Esophagus squamous epithelium (tissue), 5 donors: ENCODE results near the gene APLN. TPM values are rescaled to one million over a fixed set of nuclear protein-coding genes. Genes with fewer than 3 reads are reported as not detected.

ENCODE experiments used
- DNase-seq: peaks from one replicate; lab custom pipeline; 2025; lab: John Stamatoyannopoulos, UW
- H3K27ac ChIP-seq, 4 donors: fragments of 200-600 bp; sonication (generic); one replicate each; pipeline ENCODE4 v1.5.1; 2016 to 2019; ENCODE audit warnings: mild to moderate bottlenecking in 1 of 4
- H3K27me3 ChIP-seq, 4 donors: fragments of 200-600 bp; sonication (generic); 1 replicate in 3 of 4; 2 replicates in 1 of 4; pipeline versions ENCODE4 v1.5.1 to v1.6.0; 2017 to 2021; ENCODE audit warnings: antibody characterized with exemption in 1 of 4
- H3K36me3 ChIP-seq, 3 donors: fragments of 200-600 bp; sonication (generic); one replicate each; pipeline ENCODE4 v1.5.1; 2016 to 2019
- H3K4me1 ChIP-seq, 3 donors: fragments of 200-600 bp; sonication (generic); one replicate each; pipeline ENCODE4 v1.5.1; 2017 to 2019
- H3K4me3 ChIP-seq, 4 donors: fragments of 200-600 bp; sonication (generic); 1 replicate in 3 of 4; 2 replicates in 1 of 4; pipeline ENCODE4 v1.5.1; 2016 to 2019; ENCODE audit warnings: mild to moderate bottlenecking in 2 of 4, moderate library complexity in 1 of 4
- H3K9me3 ChIP-seq, 3 donors: fragments of 200-600 bp; sonication (generic); one replicate each; pipeline ENCODE4 v1.5.1; 2016 to 2019
- POLR2A ChIP-seq, 4 donors: fragments of 450-650 bp; IDR thresholded peaks; one replicate each; pipeline ENCODE4 v1.6.1; 2017; ENCODE audit warnings: antibody characterized with exemption in 4 of 4, mild to moderate bottlenecking in 4 of 4, moderate library complexity in 3 of 4
- WGBS, 2 donors: methylation state at CpG; one replicate each; pipeline ENCODE4 v1.1.5; 2018; 5-methylcytosine and 5-hydroxymethylcytosine counted together
- intact Hi-C: fragments of 100-400 bp; cut with DNase I; formaldehyde crosslinking; loops from one replicate; pipeline ENCODE4 v1.15.0; 2022
- total RNA-seq, 4 donors: library from RNA; depleted of rRNA; stranded (reverse); fragments of >200 nt; gene quantifications; one replicate each; pipeline ENCODE4 v1.1.0, GENCODE V29; 2016
- TF ChIP-seq, protein P1 (sequence below), 6 experiments: fragments of 450-650 bp in 4 of 6; fragments of 200-600 bp in 2 of 6; sonication (generic) in 2 of 6; IDR thresholded peaks; one replicate each; pipeline ENCODE4 v1.5.1; 2016 to 2019; ENCODE audit warnings: antibody characterized with exemption in 6 of 6, mild to moderate bottlenecking in 4 of 6, moderate library complexity in 4 of 6
- donor health status: DM: yes; HTN: yes; CAD: no.

APLN gene
- total RNA-seq, 4 donors from 2014 or later: 0.09 to 0.53 (median 0.44) TPM

DNA sequence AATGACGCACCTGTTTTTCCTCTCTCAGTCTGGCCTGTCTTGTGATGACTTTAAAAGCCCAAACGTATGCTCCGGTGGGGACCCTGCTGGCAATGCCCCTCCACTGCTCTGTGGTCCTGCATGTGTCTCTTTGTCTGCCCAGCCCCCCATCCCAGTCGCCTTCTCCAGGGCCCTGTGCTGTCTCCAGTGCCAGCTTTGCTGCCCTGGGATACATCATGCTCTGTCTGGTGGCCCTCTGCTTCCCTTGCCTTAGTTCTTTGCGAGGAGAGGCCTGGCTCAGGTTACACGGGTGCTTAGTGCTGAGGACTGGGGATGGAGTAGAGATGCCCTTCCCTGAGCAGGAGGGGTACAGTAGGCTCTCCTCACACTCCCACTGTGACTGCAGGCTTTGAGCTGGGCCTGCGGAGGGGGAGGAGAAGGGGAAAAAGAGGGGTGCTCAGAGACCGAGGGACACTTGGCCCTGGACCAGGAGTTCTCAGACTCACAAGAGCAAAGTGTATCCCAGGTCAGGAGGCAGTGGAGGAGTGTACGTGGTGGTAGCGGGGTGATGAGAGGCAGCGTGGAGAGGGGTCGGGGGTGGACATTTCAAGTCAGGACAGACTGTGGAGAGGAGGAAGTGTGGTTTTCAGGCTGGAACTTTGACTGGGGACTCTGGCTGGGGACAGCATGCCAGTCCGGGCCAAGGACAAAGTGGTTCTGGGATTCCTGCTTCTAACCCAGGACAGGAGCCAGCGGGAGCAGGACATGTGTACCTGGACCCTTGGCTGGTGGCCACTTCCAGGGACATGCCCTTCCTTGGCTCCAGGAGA is 2.8 kb downstream of the APLN start:
- no peak for DNase-seq
- Histone ChIP-seq H3K27me3 (peaks cover 0 to 24% (median 0%) of the 10 kb centered on the region in 4 donors), H3K4me1 (peaks cover 9 to 24% (median 11%) of the 10 kb centered on the region in 3 donors), H3K9me3 (no peaks in the 10 kb centered on the region), H3K27ac (no peak overlapping the region), H3K36me3 (no peaks in the 10 kb centered on the region), H3K4me3 (no peak overlapping the region)
- no peak for TF ChIP-seq POLR2A (IDR thresholded peaks at IDR 0.05)
- TF ChIP-seq, protein P1, sequence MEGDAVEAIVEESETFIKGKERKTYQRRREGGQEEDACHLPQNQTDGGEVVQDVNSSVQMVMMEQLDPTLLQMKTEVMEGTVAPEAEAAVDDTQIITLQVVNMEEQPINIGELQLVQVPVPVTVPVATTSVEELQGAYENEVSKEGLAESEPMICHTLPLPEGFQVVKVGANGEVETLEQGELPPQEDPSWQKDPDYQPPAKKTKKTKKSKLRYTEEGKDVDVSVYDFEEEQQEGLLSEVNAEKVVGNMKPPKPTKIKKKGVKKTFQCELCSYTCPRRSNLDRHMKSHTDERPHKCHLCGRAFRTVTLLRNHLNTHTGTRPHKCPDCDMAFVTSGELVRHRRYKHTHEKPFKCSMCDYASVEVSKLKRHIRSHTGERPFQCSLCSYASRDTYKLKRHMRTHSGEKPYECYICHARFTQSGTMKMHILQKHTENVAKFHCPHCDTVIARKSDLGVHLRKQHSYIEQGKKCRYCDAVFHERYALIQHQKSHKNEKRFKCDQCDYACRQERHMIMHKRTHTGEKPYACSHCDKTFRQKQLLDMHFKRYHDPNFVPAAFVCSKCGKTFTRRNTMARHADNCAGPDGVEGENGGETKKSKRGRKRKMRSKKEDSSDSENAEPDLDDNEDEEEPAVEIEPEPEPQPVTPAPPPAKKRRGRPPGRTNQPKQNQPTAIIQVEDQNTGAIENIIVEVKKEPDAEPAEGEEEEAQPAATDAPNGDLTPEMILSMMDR (IDR thresholded peaks at IDR 0.05): no peak
- WGBS, 2 donors: 83 to 94% methylated on average over 5 to 12 of the region's 14 CpGs
- intact Hi-C loops: no loop called here

DNA sequence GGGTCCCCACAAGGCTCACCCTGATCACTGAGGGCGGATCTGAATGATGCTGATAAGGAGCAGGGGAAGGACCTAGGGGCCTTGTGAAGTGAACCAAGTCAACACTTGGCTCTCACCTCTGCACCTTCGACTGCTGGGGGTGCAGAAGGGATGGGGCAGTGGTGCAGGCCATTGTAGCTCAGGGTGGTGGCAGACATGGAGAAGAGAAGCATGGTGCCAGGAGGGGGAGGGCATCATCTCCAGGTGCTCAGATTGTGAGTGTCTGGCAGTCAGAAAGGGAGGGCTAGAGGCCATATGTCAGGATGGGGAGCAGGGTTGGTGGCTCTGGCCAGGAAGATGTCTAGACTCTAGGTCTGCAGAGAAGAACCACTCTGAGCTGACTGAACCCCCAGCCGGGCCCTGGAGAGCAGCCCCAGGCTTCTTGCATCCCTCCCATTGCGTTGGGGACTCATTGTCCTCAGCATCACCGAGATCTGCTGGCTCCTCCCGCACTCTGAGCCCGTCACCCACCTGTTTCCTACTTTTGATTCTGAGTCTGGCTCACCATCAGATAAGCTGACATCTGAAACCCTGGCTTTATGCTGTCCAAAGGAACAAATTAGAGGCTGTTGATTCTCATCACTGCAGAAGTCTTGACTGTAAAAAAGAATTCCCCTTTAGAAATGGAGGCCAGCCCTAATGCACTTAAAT is 3.8 kb downstream of the APLN start:
- no peaks in the 10 kb centered on the region for H3K9me3 ChIP-seq
- WGBS, 2 donors: 72 to 83% methylated on average over 2 to 7 of the region's 7 CpGs
- no peak for DNase-seq
- H3K4me1 ChIP-seq: peaks cover 9 to 24% (median 11%) of the 10 kb centered on the region in 3 donors
- TF ChIP-seq, protein P1 (IDR thresholded peaks at IDR 0.05): no peak
- no peak for TF ChIP-seq POLR2A (IDR thresholded peaks at IDR 0.05)
- intact Hi-C loops: no loop called here
- H3K27me3 ChIP-seq: peaks cover 0 to 24% (median 0%) of the 10 kb centered on the region in 4 donors
- no peaks in the 10 kb centered on the region for H3K36me3 ChIP-seq
- H3K4me3 ChIP-seq: no peak overlapping the region
- H3K27ac ChIP-seq: no peak overlapping the region

DNA sequence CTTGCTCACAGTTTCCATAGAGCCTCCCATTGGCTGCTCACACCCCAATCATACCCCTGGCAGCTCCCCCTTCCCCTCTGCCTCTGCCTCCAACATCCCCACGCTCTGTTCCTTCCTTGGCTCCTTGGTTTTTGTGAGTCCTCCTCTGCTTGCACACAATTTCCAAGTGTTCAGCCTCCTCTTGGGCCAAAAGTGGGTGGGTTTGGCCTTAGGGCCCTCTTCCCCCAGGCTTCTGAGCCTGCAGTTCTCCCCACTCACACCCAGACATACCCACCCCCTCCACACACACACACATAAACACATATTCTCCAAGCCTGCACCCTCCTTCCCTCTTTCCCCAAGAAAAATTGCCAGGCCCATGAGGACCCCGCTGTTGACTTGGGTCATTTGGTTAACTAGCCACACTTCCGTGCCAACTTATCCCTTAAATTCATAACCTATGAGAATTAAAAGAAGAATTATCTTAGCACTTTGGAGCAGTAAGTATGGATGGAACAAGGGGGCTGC is 4.5 kb downstream of the APLN start:
- Histone ChIP-seq H3K9me3 (no peaks in the 10 kb centered on the region), H3K4me3 (no peak overlapping the region), H3K27ac (no peak overlapping the region), H3K27me3 (peaks cover 0 to 19% (median 0%) of the 10 kb centered on the region in 4 donors), H3K36me3 (no peaks in the 10 kb centered on the region), H3K4me1 (peaks cover 9 to 19% (median 11%) of the 10 kb centered on the region in 3 donors)
- TF ChIP-seq POLR2A (IDR thresholded peaks at IDR 0.05): no peak
- TF ChIP-seq, protein P1 (IDR thresholded peaks at IDR 0.05): no peak
- intact Hi-C loops: no loop called here
- no peak for DNase-seq
- WGBS, 2 donors: 76 to 100% methylated on average over 2 to 3 of the region's 3 CpGs

DNA sequence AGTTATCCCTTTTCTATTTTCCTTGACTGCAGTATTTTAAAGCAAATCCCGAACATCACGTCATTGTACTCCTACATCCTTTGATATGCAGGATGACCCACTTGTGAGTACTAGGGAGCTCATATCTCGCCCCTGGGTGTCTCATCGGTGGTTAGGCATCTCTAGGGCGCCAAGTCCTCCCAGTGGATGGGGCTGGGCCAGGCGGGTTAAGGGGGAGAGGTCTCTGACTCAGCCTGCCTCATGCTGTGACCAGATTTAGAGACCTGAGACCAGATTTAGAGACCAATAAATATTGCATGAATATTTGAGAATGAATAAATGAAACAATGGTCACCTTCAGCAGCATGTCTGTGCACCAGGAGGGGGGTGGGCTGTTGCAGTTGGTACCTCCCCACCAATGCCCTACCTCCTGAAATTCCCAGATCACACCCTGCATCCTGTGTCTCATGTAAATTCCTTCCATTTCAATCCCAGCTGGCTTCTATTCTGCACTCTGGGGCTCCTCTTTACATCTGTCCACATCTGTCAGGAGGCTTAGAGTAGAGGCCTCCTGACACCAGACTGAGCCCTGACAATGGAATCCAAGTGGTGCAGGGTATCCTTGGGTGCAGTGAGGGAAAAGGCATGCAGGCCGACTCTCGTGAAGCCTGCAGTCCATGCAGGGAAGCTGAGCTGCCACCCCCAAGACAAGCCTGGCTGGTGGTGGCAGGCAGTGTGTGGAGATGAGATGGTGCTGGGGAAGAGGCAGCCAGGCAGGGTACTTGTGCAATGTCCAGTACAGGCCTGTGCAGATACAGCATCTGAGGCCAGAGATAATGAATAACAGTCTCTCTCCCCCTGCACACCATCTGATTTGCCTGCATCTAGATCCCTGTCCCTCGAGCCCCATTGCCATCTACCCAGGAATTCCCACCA is 5.2 kb downstream of the APLN start:
- Histone ChIP-seq H3K4me3 (no peak overlapping the region), H3K27ac (no peak overlapping the region), H3K9me3 (no peaks in the 10 kb centered on the region), H3K27me3 (peaks cover 0 to 12% (median 0%) of the 10 kb centered on the region in 4 donors), H3K4me1 (peaks cover 9 to 13% (median 11%) of the 10 kb centered on the region in 3 donors), H3K36me3 (no peaks in the 10 kb centered on the region)
- intact Hi-C loops: no loop called here
- TF ChIP-seq, protein P1 (IDR thresholded peaks at IDR 0.05): no peak
- TF ChIP-seq POLR2A (IDR thresholded peaks at IDR 0.05): no peak
- 56% methylated on average over 7 of the region's 9 CpGs; no CpG with 5 or more reads in 1 of the 2 donors for WGBS, 2 donors
- no peak for DNase-seq
